Activated naive CD8-positive, alpha-beta T cell treated with anti-CD3 and anti-CD28 coated beads, Interleukin-2, amount 50 U/mL, for 24 hours (primary cell): ENCODE results near the gene RFC4.
"Not testable (repeated sequence)": the region's sequence is repeated elsewhere in the genome, so short reads cannot be mapped to it uniquely, and the experiment has no call there.

ENCODE experiments used
- ATAC-seq: fragments of 150-1000 bp; cut with Tn5 transposase; one replicate; pipeline ENCODE4 v1.10.0; 2021
- DNase-seq: peaks from one replicate; pipeline ENCODE4 v3.0.0; 2021
- H3K27ac Mint-ChIP-seq: one replicate; pipeline ENCODE4 v1.8.0; 2021; ENCODE audit warnings: mild to moderate bottlenecking, mixed read lengths
- H3K27me3 Mint-ChIP-seq: one replicate; pipeline ENCODE4 v1.8.0; 2021; ENCODE audit warnings: mixed read lengths
- H3K36me3 Mint-ChIP-seq: one replicate; pipeline ENCODE4 v1.8.0; 2021; ENCODE audit warnings: low read depth, mixed read lengths
- H3K4me1 Mint-ChIP-seq: one replicate; pipeline ENCODE4 v1.8.0; 2021; ENCODE audit warnings: mixed read lengths
- H3K4me3 Mint-ChIP-seq: one replicate; pipeline ENCODE4 v1.8.0; 2021; ENCODE audit warnings: mild to moderate bottlenecking, moderate library complexity, mixed read lengths
- H3K9me3 Mint-ChIP-seq: one replicate; pipeline ENCODE4 v1.8.0; 2021; ENCODE audit warnings: mixed read lengths

Gene RFC4

GRCh38 chr3:186806089-186807055, at the start of gene RFC4:
RFC4 (minus strand) TSS chr3:186806482; CDS start chr3:186804713, 1,769 bp downstream.
- DNase-seq: peak; percentile 92
- ATAC-seq: peak; percentile 93
- peaks cover 34% of the 10 kb centered on the region for H3K36me3 Mint-ChIP-seq
- H3K4me3 Mint-ChIP-seq: peak within 1 kb of the TSS; percentile 91
- no peaks in the 10 kb centered on the region for H3K27me3 Mint-ChIP-seq
- H3K9me3 Mint-ChIP-seq: no peaks in the 10 kb centered on the region
- peaks cover 36% of the 10 kb centered on the region for H3K4me1 Mint-ChIP-seq
- peak within 1 kb of the TSS; percentile 93 for H3K27ac Mint-ChIP-seq

- DNase-seq (no peak), ATAC-seq (no peak)
- peaks cover 5% of the 10 kb centered on the region for H3K36me3 Mint-ChIP-seq
- no peak overlapping the region for H3K4me3 Mint-ChIP-seq
- peaks cover 12% of the 10 kb centered on the region for H3K4me1 Mint-ChIP-seq
- H3K27ac Mint-ChIP-seq: no peak overlapping the region
- peaks cover 9% of the 10 kb centered on the region for H3K9me3 Mint-ChIP-seq
- no peaks in the 10 kb centered on the region for H3K27me3 Mint-ChIP-seq
Measured at GRCh38 chr3:186854954-186855353, 48.7 kb upstream of the RFC4 start.

- no peak for DNase-seq
- Mint-ChIP-seq H3K27me3 (no peaks in the 10 kb centered on the region), H3K4me3 (no peak overlapping the region), H3K9me3 (peaks cover 1% of the 10 kb centered on the region), H3K27ac (no peak overlapping the region), H3K4me1 (peaks cover 15% of the 10 kb centered on the region), H3K36me3 (no peaks in the 10 kb centered on the region)
- no peak for ATAC-seq
Measured at GRCh38 chr3:186854146-186854545, 47.9 kb upstream of the RFC4 start.

GRCh38 chr3:186852994-186853393, 46.7 kb upstream of the RFC4 start:
- Mint-ChIP-seq H3K4me3 (no peak overlapping the region), H3K4me1 (peaks cover 15% of the 10 kb centered on the region), H3K27me3 (no peaks in the 10 kb centered on the region), H3K36me3 (no peaks in the 10 kb centered on the region), H3K27ac (no peak overlapping the region), H3K9me3 (no peaks in the 10 kb centered on the region)
- ATAC-seq (no peak), DNase-seq (no peak)

- not testable (repeated sequence) for ATAC-seq, DNase-seq, H3K4me3 Mint-ChIP-seq, H3K9me3 Mint-ChIP-seq, H3K27me3 Mint-ChIP-seq, H3K27ac Mint-ChIP-seq, H3K36me3 Mint-ChIP-seq
- H3K4me1 Mint-ChIP-seq: peaks cover 15% of the 10 kb centered on the region
Measured at GRCh38 chr3:186851835-186852234, 45.6 kb upstream of the RFC4 start.

GRCh38 chr3:186849374-186849975, 43.2 kb upstream of the RFC4 start:
- no peaks in the 10 kb centered on the region for H3K36me3 Mint-ChIP-seq
- no peak for DNase-seq
- peaks cover 6% of the 10 kb centered on the region for H3K27me3 Mint-ChIP-seq
- H3K4me1 Mint-ChIP-seq: peaks cover 15% of the 10 kb centered on the region
- no peaks in the 10 kb centered on the region for H3K9me3 Mint-ChIP-seq
- peak; percentile 91 for ATAC-seq
- no peak overlapping the region for H3K27ac Mint-ChIP-seq
- H3K4me3 Mint-ChIP-seq: no peak overlapping the region

- Mint-ChIP-seq H3K27me3 (peaks cover 6% of the 10 kb centered on the region), H3K9me3 (no peaks in the 10 kb centered on the region), H3K4me3 (no peak overlapping the region), H3K4me1 (peaks cover 15% of the 10 kb centered on the region), H3K36me3 (no peaks in the 10 kb centered on the region), H3K27ac (no peak overlapping the region)
- DNase-seq (no peak), ATAC-seq (no peak)
Measured at GRCh38 chr3:186847437-186847836, 41.2 kb upstream of the RFC4 start.

GRCh38 chr3:186845756-186846155, 39.5 kb upstream of the RFC4 start:
- Mint-ChIP-seq H3K4me1 (peaks cover 6% of the 10 kb centered on the region), H3K4me3 (no peak overlapping the region), H3K36me3 (no peaks in the 10 kb centered on the region), H3K27me3 (peaks cover 6% of the 10 kb centered on the region), H3K27ac (no peak overlapping the region), H3K9me3 (no peaks in the 10 kb centered on the region)
- ATAC-seq: no peak
- no peak for DNase-seq

- no peak for DNase-seq
- Mint-ChIP-seq H3K27ac (no peak overlapping the region), H3K36me3 (no peaks in the 10 kb centered on the region), H3K4me1 (peaks cover 6% of the 10 kb centered on the region), H3K27me3 (peaks cover 6% of the 10 kb centered on the region), H3K9me3 (no peaks in the 10 kb centered on the region), H3K4me3 (no peak overlapping the region)
- ATAC-seq: no peak
Measured at GRCh38 chr3:186844908-186845307, 38.6 kb upstream of the RFC4 start.

- no peaks in the 10 kb centered on the region for H3K4me1 Mint-ChIP-seq
- H3K9me3 Mint-ChIP-seq: no peaks in the 10 kb centered on the region
- ATAC-seq (no peak), DNase-seq (no peak)
- no peak overlapping the region for H3K27ac Mint-ChIP-seq
- H3K27me3 Mint-ChIP-seq: peaks cover 6% of the 10 kb centered on the region
- no peak overlapping the region for H3K4me3 Mint-ChIP-seq
- no peaks in the 10 kb centered on the region for H3K36me3 Mint-ChIP-seq
Measured at GRCh38 chr3:186843039-186843432, 36.8 kb upstream of the RFC4 start.

- Mint-ChIP-seq H3K36me3 (no peaks in the 10 kb centered on the region), H3K27ac (no peak within 1 kb of the TSS), H3K4me1 (no peaks in the 10 kb centered on the region), H3K27me3 (peaks cover 6% of the 10 kb centered on the region), H3K4me3 (no peak within 1 kb of the TSS), H3K9me3 (no peaks in the 10 kb centered on the region)
- ATAC-seq: no peak
- no peak for DNase-seq
Measured at GRCh38 chr3:186842426-186843038, 36.2 kb upstream of the RFC4 start, which contains the start of gene ADIPOQ. ADIPOQ (plus strand) TSS chr3:186842710; CDS start chr3:186853059, 10,349 bp downstream.

GRCh38 chr3:186841620-186842019, 35.3 kb upstream of the RFC4 start:
- H3K27me3 Mint-ChIP-seq: peaks cover 3% of the 10 kb centered on the region
- ATAC-seq: no peak
- DNase-seq: no peak
- H3K9me3 Mint-ChIP-seq: no peaks in the 10 kb centered on the region
- no peak overlapping the region for H3K4me3 Mint-ChIP-seq
- H3K4me1 Mint-ChIP-seq: no peaks in the 10 kb centered on the region
- H3K27ac Mint-ChIP-seq: no peak overlapping the region
- H3K36me3 Mint-ChIP-seq: no peaks in the 10 kb centered on the region

GRCh38 chr3:186839874-186840641, 33.8 kb upstream of the RFC4 start:
- H3K27me3 Mint-ChIP-seq: peaks cover 3% of the 10 kb centered on the region
- ATAC-seq: no peak
- no peak overlapping the region for H3K27ac Mint-ChIP-seq
- H3K36me3 Mint-ChIP-seq: no peaks in the 10 kb centered on the region
- no peak overlapping the region for H3K4me3 Mint-ChIP-seq
- no peaks in the 10 kb centered on the region for H3K4me1 Mint-ChIP-seq
- no peaks in the 10 kb centered on the region for H3K9me3 Mint-ChIP-seq
- no peak for DNase-seq

- Mint-ChIP-seq H3K27me3 (peaks cover 43% of the 10 kb centered on the region), H3K36me3 (no peaks in the 10 kb centered on the region), H3K4me1 (peaks cover 7% of the 10 kb centered on the region), H3K9me3 (no peaks in the 10 kb centered on the region), H3K27ac (no peak overlapping the region), H3K4me3 (no peak overlapping the region)
- ATAC-seq (no peak), DNase-seq (no peak)
Measured at GRCh38 chr3:186832276-186832675, 26.0 kb upstream of the RFC4 start.
